Calu3 (cell line): ENCODE results near the gene KBTBD4. TPM values are rescaled to one million over a fixed set of nuclear protein-coding genes. Genes with fewer than 3 reads are reported as not detected.
"Not testable (repeated sequence)": the region's sequence is repeated elsewhere in the genome, so short reads cannot be mapped to it uniquely, and the experiment has no call there.

Experiments used
- BruUV-seq: library from RNA; stranded (reverse); fragments of 400-500 nt; replicated peaks from 2 replicates; lab custom pipeline; 2021; lab: Mats Ljungman, UMichigan
- CTCF ChIA-PET: fragments of 300-600 bp; sonication (Branson Sonifier 250); formaldehyde crosslinking; loops from one replicate; lab custom pipeline; 2022; ENCODE audit warnings: antibody characterized with exemption; lab: Charles Lee
- DNase-seq: peaks from one replicate; pipeline ENCODE4 v3.0.0; 2022
- H3K27ac Mint-ChIP-seq: one replicate; pipeline ENCODE4 v1.8.0; 2022; ENCODE audit warnings: mixed read lengths; ENCODE audit not compliant: unreplicated experiment
- H3K27me3 Mint-ChIP-seq: one replicate; pipeline ENCODE4 v1.8.0; 2022; ENCODE audit warnings: mixed read lengths; ENCODE audit not compliant: unreplicated experiment
- H3K36me3 Mint-ChIP-seq: one replicate; pipeline ENCODE4 v1.8.0; 2022; ENCODE audit warnings: mild to moderate bottlenecking, moderate library complexity, mixed read lengths; ENCODE audit not compliant: insufficient read depth, unreplicated experiment
- H3K4me1 Mint-ChIP-seq: one replicate; pipeline ENCODE4 v1.8.0; 2022; ENCODE audit warnings: mild to moderate bottlenecking, low read depth, mixed read lengths; ENCODE audit not compliant: unreplicated experiment
- H3K4me3 Mint-ChIP-seq: one replicate; pipeline ENCODE4 v1.8.0; 2022; ENCODE audit warnings: mild to moderate bottlenecking, low read depth, moderate library complexity, mixed read lengths; ENCODE audit not compliant: unreplicated experiment
- H3K9me3 Mint-ChIP-seq: one replicate; pipeline ENCODE4 v1.8.0; 2022; ENCODE audit warnings: low read depth, mixed read lengths; ENCODE audit not compliant: unreplicated experiment
- intact Hi-C: fragments of 100-400 bp; cut with micrococcal nuclease; formaldehyde crosslinking; loops from one replicate; pipeline ENCODE4 v1.10.0; 2022; ENCODE audit not compliant: unreplicated experiment
- total RNA-seq: library from RNA; stranded (reverse); gene quantifications from 2 replicates; pipeline ENCODE4 v1.2.3, GENCODE V29; 2022
- TF ChIP-seq, protein P1 (sequence below): fragments of 200-600 bp; IDR thresholded peaks from one replicate; pipeline ENCODE4 v1.8.0; 2022; ENCODE audit warnings: antibody characterized with exemption; ENCODE audit not compliant: unreplicated experiment

KBTBD4 gene
- total RNA-seq, 1 experiment from 2014 or later, result 14.6 TPM

DNA sequence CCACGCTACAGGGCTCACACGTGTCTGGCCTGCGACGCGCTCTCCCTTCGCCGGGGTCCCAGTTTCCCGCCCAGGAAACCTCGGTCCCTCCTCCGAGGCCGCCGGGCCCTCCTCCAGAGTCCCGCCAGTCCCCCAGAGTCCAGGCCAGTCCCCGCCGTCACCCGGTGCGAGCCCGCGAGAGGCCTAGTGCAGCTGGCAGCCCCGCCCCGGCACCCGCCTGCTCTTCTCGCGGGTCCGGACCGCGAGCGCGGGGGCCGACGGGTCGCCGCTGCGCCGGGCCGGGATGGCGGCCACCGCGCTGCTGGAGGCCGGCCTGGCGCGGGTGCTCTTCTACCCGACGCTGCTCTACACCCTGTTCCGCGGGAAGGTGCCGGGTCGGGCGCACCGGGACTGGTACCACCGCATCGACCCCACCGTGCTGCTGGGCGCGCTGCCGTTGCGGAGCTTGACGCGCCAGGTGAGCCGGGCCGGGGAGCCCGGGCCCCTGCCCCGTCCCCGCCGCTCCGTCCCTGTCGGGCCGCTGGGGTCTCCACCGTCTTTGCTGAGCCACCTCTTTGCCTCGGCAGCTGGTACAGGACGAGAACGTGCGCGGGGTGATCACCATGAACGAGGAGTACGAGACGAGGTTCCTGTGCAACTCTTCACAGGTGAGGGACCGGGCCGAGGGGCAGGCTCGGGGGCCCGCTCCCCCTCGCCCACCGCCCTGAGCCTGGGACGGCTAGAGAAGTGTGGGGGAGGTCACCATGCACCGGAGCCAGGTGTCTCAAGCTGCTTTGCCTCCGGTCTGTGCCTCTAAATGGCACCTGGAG, 13.2 kb downstream of the KBTBD4 start, which contains the start of gene PTPMT1:
PTPMT1 (plus strand) TSS at position 260 of the 809 bp plus-strand sequence; CDS start at position 284, 24 bp downstream.
- no peak within 1 kb of the TSS for H3K27ac Mint-ChIP-seq
- H3K4me3 Mint-ChIP-seq, result peak within 1 kb of the TSS; percentile 82
- intact Hi-C loops, result no loop called here
- no peaks in the 10 kb centered on the region for H3K9me3 Mint-ChIP-seq
- no TSS peak for BruUV-seq
- peaks cover 24% of the 10 kb centered on the region for H3K36me3 Mint-ChIP-seq
- peak; percentile 81 for DNase-seq
- peaks cover 7% of the 10 kb centered on the region for H3K4me1 Mint-ChIP-seq
- CTCF ChIA-PET, result interaction anchor here (0.6 to 1.3 kb wide), 5 partner anchors 8 to 133 kb away, joined by 3 to 4 read pairs (median 3); no protein-coding TSS in a partner anchor
- TF ChIP-seq, protein P1, sequence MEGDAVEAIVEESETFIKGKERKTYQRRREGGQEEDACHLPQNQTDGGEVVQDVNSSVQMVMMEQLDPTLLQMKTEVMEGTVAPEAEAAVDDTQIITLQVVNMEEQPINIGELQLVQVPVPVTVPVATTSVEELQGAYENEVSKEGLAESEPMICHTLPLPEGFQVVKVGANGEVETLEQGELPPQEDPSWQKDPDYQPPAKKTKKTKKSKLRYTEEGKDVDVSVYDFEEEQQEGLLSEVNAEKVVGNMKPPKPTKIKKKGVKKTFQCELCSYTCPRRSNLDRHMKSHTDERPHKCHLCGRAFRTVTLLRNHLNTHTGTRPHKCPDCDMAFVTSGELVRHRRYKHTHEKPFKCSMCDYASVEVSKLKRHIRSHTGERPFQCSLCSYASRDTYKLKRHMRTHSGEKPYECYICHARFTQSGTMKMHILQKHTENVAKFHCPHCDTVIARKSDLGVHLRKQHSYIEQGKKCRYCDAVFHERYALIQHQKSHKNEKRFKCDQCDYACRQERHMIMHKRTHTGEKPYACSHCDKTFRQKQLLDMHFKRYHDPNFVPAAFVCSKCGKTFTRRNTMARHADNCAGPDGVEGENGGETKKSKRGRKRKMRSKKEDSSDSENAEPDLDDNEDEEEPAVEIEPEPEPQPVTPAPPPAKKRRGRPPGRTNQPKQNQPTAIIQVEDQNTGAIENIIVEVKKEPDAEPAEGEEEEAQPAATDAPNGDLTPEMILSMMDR, result no peak
- H3K27me3 Mint-ChIP-seq, result no peaks in the 10 kb centered on the region

DNA sequence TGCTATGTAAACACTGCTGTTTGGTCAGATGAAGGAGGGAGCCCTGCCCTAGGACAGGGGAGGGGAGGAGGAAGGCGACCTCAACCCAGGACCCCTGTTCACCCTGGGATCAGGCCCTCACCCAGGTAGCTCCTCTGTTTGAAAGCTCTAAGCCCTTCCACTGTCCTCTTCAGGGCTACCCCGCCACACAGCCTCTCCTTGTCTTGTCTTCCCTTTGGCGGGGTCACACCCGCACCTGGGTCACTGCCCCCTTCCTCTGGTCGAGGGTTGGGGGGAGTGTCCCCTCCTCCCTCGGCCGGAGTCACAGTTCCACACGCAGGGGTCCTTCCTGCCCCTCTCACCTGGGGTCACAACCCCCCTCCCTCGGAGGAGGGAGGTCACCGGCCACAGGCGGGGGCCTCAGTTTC, 13.8 kb downstream of the KBTBD4 start:
- DNase-seq, result no peak
- Mint-ChIP-seq H3K4me3 (peak overlapping the region; percentile 82), H3K36me3 (peaks cover 24% of the 10 kb centered on the region), H3K27ac (no peak overlapping the region), H3K4me1 (peaks cover 7% of the 10 kb centered on the region), H3K27me3 (no peaks in the 10 kb centered on the region), H3K9me3 (no peaks in the 10 kb centered on the region)
- CTCF ChIA-PET, result interaction anchor here (0.5 to 1.3 kb wide), 5 partner anchors 12 to 96 kb away, joined by 3 to 4 read pairs (median 3); no protein-coding TSS in a partner anchor
- intact Hi-C loops, result no loop called here
- BruUV-seq, result no TSS peak
- TF ChIP-seq, protein P1, result no peak

DNA sequence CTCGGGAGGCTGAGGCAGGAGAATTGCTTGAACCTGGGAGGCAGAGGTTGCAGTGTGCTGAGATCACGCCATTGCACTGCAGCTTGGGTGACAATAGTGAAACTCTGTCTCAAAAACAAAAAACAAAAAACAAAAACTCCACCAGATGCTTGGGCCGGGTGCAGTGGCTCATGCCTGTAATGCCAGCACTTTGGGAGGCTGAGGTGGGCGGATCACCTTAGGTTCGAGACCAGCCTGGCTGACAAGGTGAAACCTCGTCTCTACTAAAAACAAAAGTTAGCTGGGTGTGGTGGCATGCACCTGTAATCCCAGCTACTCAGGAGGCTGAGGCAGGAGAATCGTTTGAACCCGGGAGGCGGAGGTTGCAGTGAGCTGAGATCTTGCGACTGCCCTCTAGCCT, 14.4 kb downstream of the KBTBD4 start:
- CTCF ChIA-PET, result interaction anchor here (0.6 to 1.3 kb wide), 3 partner anchors 11 to 95 kb away, joined by 3 to 4 read pairs (median 3); no protein-coding TSS in a partner anchor
- BruUV-seq, result TSS peak; percentile 23
- H3K27ac Mint-ChIP-seq, H3K4me3 Mint-ChIP-seq, intact Hi-C loops, H3K27me3 Mint-ChIP-seq, H3K9me3 Mint-ChIP-seq, H3K4me1 Mint-ChIP-seq, DNase-seq: not testable (repeated sequence)
- peaks cover 24% of the 10 kb centered on the region for H3K36me3 Mint-ChIP-seq

DNA sequence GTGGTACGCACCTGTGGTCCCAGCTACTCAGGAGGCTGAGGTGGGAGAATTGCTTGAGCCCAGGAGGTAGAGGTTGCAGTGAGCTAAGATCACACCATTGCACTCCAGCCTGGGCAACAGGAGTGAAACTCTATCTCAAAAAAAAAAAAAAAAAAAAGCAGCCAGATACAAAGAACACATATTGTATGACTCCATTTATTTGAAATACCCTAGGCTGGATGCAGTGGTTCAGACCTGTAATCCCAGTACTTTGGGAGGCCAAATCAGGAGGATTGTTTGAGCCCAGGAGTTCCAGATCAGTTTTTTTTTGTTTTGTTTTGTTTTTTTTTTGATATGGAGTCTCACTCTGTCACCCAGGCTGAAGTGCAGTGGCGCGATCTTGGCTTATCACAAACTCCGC, 16.4 kb downstream of the KBTBD4 start:
- BruUV-seq, H3K4me1 Mint-ChIP-seq, DNase-seq, H3K27me3 Mint-ChIP-seq, H3K9me3 Mint-ChIP-seq, H3K27ac Mint-ChIP-seq, H3K4me3 Mint-ChIP-seq, intact Hi-C loops: not testable (repeated sequence)
- CTCF ChIA-PET, result interaction anchor here (0.7 kb wide), 1 partner anchor 1508 kb away, joined by 3 read pairs; no protein-coding TSS in a partner anchor
- peaks cover 24% of the 10 kb centered on the region for H3K36me3 Mint-ChIP-seq

DNA sequence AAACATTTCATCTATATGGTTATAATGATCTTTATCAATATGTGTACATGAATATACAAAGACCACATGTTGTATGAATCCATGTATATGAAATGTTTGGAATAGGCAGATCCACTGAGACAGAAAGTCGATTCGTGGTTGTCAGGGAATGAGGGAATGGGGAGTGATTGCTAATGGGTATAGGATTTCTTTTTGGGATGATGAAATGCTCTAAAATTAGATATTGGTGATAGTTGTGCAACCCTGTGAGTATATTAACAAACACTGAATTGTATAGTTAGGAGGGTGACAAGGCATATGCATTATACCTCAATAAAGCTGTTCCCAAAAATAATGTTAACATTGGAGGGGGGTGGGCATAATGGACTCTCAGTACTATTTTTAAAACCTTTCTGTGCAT, 18.3 kb downstream of the KBTBD4 start:
- BruUV-seq, result no TSS peak
- no peak for DNase-seq
- TF ChIP-seq, protein P1, result no peak
- Mint-ChIP-seq H3K4me3 (no peak overlapping the region), H3K4me1 (peaks cover 7% of the 10 kb centered on the region), H3K9me3 (no peaks in the 10 kb centered on the region), H3K27ac (no peak overlapping the region), H3K36me3 (peaks cover 12% of the 10 kb centered on the region), H3K27me3 (no peaks in the 10 kb centered on the region)
- CTCF ChIA-PET, result interaction anchor here (0.7 kb wide), 2 partner anchors 231 to 340 kb away, joined by 3 read pairs; no protein-coding TSS in a partner anchor
- intact Hi-C loops, result no loop called here
